HG02798 (cell line): ENCODE data around the gene PLEKHA3.
"Not testable (repeated sequence)": the region's sequence is repeated elsewhere in the genome, so short reads cannot be mapped to it uniquely, and the experiment has no call there.

Experiments used
- ATAC-seq: cut with Tn5 transposase; IDR thresholded peaks from one replicate; pipeline ENCODE4 v1.9.1; 2021; ENCODE audit warnings: mild to moderate bottlenecking; ENCODE audit not compliant: unreplicated experiment, poor library complexity

PLEKHA3 gene

DNA sequence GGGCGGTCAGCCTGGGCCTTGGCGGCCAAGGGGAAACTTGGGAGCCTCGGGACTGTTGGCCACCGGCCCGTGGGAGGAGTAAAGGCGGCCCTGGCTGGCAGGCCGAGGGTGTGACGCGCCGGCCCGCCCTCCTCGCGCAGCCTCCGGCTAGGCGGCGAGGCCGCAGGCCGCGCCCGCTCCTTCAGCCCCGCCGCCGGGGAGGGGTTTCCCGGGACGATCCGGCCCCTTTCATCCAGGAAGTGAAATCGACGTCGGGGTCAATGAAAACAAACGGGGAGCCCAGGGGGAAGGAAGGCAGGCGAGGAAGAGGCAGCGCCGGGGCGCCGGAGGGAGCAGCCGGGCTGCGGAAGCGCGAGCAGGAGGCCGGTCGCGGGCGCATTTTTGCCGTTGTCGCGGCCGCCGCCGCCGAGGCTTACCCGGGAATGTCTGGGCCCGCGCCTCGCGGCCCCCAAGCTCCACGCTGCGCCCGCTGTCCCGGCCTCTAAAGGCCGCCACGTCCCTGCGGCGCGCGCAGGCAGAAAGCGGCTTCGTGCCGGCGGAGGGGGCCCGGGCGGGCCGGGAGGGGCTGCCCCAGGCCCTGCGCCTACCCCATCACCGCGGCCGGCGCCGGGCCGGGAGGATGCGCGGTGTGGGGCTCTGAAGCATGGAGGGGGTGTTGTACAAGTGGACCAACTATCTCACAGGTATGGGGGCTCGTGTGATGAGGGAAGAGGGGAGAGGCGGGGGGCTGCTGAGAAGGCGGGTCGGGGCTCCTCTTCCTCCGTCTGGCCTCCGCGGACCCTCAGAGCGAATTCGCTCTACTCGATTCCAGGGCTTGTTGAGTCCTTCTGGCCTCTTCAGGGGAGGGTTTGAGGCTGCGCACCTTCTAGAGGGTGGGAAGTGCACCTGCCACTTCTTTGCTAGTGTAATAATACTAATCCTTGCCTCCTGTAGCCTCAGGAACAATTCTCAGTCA is at the start of gene PLEKHA3:
Gene PLEKHA3, plus strand, starts transcription at position 231 of the 955 bp plus-strand sequence. Its CDS starts 413 bp downstream, at position 644.
- peak; percentile 84 for ATAC-seq

DNA sequence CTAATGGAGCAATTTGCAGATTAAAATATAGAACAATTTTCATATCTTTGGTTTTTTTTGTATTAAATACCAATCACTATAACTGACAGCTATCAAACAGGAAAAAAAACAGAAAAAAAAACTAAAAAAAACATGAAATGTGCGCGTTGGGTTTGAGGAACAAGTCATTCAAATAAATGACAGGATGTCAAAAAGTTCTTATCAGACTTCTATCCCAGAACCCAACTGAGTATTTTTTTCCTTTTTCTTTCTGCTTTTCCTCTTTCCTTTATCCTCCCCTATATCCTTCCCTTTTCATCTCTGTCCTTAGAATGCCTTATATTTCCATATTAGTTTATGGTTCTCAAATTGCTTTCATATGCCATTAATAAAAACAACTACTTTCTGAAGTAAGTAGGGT is 43.6 kb upstream of the PLEKHA3 start:
- no peak for ATAC-seq

DNA sequence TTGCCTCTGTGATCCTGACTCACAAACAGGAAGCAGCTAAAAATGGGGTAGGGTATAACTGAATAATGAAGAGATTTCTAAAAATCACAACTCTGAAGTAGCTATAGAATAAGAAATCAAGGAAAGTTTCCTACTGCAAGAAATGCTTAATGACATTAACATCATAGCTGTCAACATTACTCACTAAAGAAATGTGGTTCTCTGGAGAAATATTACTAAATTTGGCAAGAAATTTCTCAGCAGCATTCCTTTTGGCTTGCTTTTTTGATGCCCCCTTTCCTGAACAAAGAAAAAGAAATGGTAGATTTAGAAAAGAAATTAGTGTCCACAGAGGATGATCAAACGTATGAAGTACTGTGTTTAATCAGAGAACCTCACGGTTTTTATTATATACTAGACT is 38.8 kb upstream of the PLEKHA3 start:
- ATAC-seq, result no peak

DNA sequence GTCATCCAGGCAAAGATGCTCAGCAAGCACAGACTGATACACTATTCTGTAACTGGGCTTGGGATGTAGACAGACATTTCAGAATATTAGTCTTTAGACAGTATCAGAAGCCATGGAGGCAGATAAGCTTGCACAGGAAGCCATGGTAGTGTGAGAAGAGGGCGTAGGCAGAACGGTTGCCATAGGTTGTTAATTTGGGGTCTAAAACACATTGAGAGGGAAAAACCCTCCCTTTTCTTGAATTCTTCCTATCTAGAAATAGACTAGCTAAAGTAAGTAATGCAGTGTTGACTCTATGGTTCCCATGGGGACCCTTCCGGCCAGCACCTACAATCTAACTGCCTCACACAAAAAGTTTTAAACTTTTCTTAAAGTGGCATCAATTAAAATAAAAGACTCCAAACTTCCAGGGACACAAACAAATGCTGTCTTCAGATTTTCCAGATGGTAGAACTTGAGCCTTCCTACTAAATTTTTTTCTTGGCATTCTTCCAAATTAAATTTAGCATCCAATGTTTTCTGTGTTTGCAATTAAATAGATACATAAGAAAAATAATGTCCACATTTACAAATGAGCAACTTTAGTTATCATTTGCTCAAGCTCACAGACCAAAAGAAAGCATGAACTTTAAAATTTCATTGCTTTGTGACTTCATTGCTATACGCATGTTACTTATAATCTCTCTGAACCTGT is 31.1 kb upstream of the PLEKHA3 start:
- no peak for ATAC-seq

DNA sequence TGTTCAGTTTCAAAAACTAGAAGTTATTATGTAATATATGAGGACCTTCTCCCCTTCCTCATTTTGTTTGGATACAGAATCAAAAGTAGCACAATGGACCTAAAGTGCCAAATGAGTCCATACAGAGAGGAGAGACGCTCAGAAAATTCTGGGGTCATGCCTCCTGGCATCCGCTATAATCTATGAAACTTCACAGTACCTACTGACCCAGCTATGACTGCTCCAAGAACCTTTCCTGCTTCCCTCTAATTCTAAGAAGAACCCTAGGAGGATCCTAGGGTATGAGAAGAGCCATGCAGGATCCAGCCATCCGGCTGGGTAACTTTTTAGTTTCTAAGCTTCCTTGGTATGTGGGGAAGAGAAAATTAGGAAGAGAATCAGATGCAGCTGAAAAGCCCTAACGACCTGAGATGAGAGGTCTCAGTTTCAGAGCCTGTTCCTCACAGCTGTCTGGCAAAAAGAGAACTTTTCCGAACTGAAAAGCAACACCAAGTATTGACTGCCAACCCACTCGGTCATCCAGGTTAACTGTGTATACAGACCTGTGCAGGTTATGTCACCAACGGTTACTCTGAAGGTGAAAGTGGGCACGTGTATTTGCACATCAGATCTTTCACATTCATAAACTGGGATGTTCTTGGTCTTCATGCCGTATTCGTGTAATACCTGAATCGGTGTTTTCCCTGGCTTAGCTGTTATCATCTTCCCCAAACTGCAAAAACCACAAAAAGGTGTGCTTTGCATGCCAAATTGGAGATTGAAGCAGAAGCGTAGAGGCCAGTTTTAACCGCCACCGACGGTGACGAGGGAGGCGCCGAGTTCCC is 30.3 kb upstream of the PLEKHA3 start:
- no peak for ATAC-seq

DNA sequence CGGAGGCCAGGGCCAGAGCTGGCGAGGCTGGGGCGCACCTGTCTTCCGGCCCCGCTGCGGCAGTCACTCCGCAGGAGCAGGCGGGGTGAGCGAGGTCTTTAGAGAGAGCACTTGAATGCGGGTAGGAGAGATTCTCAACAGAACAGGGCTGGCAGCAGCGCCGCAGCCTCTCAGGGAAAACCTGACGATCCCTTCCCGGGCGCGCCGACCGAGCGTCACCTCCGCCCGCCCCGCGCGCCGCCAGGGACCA is 29.8 kb upstream of the PLEKHA3 start:
- ATAC-seq, result peak; percentile 47

DNA sequence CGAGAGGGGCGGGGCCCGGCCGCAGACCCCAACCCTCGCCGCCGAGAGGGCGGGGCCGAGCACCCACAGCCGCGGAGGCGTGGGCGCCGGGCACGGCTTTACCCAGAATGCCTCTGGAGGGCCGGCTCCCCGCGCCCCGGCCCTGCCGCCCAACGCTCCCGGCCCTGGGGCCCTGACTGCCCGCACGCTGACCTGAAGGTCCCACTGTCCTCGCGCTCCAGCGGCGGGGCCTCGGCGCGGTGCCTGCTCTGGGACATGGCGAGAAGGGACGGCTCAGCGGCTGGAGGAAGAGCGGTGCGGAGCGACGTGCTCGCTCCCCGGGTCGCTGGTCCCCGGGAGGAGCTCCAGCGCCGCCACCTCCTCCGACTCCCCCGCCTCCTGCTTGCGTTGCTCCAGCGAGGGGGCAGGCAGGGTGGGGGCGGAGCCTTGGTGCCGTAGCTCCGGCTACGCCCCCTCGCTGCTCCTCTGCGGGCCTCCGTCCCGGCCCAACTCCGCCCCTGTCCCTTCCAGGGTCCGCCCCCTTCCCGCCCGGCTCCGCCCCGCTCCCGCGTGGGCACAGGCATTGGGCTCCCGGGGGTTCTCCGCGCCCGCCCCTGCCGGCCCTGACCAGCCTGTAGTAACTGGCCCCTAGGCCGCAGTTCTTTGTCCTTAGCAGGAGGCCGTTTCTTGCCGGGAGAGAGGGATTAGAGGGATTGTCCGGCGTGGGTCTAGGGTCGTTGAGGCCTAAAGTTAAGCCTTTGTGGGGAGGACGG is 29.3 kb upstream of the PLEKHA3 start, which contains the start of the genes PJVK and PRKRA:
Gene PJVK, plus strand, starts transcription at position 605 of the 752 bp plus-strand sequence. CDS start 2,032 bp downstream, outside the sequence.
Gene PRKRA, minus strand, starts transcription at position 402 of the 752 bp plus-strand sequence. Its CDS starts 145 bp downstream, at position 257.
- ATAC-seq, result peak; percentile 86

DNA sequence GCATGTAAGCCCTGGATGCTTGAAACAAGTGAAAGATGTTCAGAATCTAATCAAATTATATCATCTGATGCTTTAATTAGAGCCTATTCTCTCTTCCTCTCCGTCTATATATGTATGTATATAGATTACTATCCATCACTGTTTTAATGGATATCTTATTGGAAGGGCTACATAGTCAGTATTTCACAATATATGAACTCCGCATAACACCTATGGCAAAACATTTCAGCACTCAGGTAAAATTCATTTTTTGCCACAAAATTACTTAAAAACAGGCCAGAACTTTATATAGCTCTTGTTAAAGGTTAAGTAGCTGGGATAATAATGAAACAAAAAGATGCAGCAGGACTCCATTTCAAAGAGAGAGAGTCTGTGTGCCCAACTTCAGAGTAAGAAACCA is 27.9 kb upstream of the PLEKHA3 start:
- no peak for ATAC-seq

DNA sequence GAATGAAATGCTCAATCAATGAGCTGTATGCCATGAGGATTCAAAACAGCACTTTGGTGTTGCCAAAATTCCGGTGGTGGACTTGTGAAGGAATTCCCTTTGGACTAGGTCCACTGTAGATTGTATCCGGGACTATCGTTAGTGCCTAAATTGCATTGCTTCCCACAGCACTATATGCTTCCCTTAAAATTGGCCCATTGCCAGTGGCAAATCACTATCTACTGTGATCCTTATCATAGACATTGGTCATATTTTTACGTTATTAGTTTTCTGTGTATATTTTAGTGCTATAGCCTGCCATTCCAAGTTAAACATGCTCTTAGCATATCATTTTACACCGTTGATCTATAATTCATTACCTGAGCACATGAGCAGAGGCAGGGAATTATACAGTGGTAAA is 27.4 kb upstream of the PLEKHA3 start:
- ATAC-seq, result no peak

DNA sequence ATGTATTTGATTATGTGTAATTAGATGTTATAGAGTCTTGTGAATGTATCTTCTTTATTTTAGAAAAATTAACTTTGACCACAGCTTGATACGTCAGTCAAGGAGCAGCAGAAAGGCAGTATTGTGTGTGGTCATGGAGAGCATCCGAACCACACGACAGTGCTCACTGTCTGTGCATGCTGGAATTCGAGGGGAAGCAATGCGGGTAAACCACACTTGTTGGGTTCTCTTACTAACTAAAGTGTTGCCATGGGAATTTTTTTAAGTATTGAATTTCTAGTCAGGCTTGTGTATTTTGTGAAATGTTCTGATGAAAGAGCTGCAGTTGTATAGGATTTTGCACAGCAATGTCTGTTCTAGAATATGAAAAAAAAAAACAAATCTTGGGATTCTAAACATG is 24.3 kb upstream of the PLEKHA3 start:
- ATAC-seq, result no peak

DNA sequence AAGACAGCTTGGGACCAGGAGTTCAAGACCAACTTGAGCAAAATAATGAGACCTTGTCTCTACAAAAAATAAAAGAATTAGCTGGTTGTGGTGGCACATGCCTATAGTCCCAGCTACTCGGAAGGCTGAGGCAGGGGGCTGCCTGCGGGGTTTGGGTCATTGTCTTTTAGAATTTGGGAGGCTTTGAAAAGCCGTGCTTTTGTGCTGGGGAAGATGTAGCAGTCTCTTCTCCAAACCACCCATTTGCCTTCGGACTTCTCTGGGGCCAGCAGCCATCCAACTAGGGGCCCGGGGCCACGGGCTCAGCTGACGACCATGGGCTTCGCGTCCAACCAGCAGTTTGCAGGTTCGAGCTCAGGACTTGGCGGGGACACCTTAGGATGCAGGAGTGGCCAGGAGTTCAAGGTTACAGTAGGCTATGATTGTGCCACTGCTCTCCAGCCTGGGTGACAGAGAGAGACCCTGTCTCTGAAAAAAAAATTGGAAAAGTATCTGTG is 22.8 kb upstream of the PLEKHA3 start:
- no peak for ATAC-seq

DNA sequence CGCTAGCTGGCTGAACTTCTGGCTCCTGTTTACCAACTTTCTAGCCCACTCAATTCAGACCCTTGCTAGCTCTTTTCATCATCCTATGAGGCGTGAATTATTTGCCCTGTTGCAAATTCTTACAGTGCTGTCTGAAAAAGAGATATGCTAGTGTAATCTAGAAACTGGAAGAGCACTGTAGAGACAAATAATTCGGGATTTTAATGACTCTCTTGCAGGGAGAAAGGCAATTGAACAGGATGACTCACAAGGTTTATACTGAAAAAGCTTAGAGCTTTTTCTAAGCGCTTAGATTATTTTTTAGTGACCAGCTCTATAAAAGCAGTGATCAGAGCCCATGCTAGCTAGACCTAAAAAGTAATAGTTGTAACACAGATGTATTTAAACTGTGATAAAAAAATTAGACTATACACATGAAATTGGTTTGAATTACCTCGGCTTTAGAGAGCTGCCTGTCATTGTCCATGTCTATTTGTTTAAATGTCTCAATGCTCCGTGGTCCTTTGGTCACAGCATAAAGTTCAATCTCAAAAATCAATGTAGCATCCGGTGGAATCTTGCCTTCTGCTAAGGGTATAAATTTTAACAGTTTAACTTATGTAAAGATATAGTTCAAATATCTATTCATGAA is 10.9 kb upstream of the PLEKHA3 start:
- ATAC-seq, result no peak

DNA sequence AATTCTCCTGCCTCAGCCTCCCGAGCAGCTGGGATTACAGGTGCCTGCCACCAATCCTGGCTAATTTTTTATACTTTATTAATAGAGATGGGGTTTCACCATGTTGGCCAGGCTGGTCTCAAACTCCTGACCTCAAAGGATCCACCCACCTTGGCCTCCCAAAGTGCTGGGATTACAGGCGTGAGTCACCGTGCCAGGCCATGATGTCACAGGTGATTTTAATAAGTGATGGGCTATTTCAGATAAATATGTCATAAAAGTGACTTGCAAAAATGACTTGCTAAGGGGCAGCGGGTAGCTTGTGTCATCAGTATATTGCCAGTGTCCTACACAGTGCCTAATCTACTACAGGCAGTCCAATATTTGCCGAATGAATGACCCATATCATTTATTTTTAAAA is 8.9 kb upstream of the PLEKHA3 start:
- ATAC-seq, result not testable (repeated sequence)

DNA sequence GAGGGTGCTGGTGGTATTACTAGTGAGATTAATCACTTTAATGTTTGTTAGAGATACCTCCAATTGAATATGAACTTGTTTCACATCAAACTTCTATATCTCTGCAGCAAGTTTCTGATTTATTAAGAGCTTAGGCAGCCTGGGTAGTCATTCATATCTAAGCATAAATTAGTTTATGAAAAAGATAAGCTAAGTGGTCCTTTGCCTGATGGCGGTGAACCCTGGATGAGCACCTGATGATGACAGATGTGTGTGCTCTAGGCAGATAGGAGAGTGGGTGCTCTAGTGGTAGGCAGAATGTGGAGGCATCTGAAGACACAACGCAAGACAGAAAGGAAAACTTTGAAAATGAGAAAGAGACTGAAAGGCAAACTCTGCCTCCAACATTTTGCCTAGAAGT is 6.9 kb upstream of the PLEKHA3 start:
- ATAC-seq, result no peak

DNA sequence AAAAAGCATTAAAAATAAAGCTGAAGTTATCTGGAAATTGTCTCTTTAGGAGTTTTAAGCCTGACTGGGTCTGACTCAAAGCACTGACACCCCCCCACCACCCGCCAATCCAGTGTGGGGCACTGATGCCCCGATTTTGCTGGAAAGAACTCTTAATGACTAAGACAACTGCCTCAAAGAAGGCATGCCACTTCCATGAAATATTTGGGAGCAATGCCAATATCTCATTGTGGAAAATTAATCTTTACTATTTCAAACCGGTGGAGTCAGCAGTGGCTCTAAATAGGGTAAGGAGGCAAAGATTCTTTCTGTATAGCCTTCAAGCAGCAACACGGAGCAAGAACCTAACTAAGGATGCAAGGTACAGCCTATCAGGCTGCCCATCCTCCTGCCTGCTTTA is 6.3 kb upstream of the PLEKHA3 start:
- no peak for ATAC-seq

DNA sequence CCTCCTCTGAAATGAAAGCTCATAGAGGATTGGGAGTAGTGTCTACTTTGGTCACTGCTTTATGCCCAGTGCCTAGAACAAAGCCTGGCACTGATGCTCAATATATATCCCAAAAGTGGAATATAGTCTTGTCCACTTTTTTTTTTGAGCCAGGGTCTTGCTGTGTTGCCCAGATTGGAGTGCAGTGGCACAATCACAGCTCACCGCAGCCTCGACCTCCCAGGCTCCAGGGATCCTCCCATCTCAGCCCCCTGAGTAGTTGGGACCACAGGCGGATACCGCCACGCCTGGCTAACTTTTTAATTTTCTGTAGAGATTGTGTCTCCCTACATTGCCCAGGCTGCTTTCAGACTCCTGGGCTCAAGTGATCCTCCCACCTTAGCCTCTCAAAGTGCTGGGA is 5.7 kb upstream of the PLEKHA3 start:
- no peak for ATAC-seq

DNA sequence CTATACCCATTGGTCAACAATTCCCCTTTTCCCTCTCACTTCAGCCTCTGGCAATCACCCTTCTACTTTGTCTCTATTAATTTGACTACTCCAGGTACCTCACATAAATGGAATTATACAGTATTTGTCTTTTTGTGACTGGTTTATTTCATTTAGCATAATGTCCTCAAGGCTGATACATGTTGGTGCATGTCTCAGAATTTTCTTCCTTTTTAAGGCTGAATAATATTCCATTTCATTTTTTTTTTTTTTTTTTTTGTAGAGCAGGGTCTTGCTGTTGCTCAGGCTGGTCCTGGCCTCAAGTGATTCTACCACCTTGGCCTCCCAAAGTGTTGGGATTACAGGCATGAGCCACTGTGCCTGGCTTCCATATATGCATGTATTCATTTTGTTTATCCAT is 3.8 kb upstream of the PLEKHA3 start:
- ATAC-seq, result no peak

DNA sequence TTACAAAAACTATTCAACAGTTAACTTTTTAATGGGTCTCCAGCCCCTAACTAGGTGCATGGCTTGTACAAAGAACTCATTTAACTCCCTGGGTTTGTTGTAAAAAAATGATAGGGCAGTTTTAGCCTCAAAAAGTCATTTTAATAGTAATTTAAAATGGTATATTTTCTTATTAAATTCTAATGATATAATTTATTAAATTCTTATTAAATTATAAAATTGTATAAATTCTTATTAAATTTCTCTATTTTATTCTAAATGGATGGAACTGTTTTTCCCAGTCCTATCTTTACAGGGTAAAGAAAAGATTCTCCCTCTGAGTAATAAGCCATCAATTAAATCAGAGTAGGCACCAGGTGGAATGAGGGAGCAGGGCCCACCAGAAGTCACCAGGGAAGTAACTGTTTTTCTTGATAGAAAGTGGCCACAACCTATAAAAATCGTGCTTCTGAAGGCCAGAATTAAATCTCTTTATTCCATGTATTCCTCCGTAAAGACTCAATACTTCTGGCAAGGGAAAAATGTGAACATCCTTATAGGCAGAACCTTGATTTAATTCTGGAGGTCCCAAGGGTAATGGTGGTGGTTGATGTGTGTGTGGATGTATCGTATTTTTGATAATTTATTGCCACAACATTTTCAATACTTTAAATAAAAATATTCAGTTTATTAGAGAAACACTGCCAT is 2.7 kb upstream of the PLEKHA3 start:
- no peak for ATAC-seq

DNA sequence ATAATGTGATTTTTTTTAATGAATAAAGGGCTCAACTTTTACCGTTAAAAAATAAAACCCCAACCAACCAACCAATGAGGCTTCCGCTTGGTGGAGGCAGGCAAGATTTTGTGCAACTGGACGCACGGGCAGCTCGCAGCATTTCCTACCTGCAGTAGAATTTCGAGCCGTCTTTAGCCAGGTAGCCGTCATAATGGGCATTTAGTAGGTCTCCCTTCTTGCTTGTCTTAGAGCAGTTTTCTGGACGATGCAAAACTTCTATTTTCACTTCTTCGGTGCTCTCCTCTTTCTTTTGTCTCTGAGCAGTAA is 2.2 kb upstream of the PLEKHA3 start:
- peak; percentile 1 for ATAC-seq
